K562 (cell line): ENCODE measurements around the gene OXLD1. TPM values are rescaled to one million over a fixed set of nuclear protein-coding genes. Genes with fewer than 3 reads are reported as not detected.

ENCODE experiments used
- CHD4 ChIP-seq: fragments of 200-600 bp; sonication (generic); IDR thresholded peaks from 3 replicates; pipeline ENCODE4 v1.6.1; 2012; ENCODE audit warnings: low read depth, mild to moderate bottlenecking, mixed read lengths, low read length, inconsistent platforms; ENCODE audit not compliant: insufficient read depth, insufficient replicate concordance, poor library complexity, severe bottlenecking
- MTA3 ChIP-seq: fragments of 450-650 bp; formaldehyde crosslinking; IDR thresholded peaks from 2 replicates; pipeline ENCODE4 v1.6.1; 2017; ENCODE audit warnings: mild to moderate bottlenecking, borderline replicate concordance
- POLR2A ChIP-seq: fragments of 450-650 bp; conservative IDR thresholded peaks from 2 replicates; pipeline ENCODE4 v1.6.1; 2016
- POLR2AphosphoS2 ChIP-seq: IDR thresholded peaks from 2 replicates; pipeline ENCODE4 v1.6.1; 2012; ENCODE audit warnings: low read length, improper control_type of control experiment
- SETDB1 ChIP-seq: IDR thresholded peaks from one replicate; pipeline ENCODE4 v1.6.1; 2012; ENCODE audit warnings: low read length, control low read depth, inconsistent platforms
- SIN3A ChIP-seq, 2 experiments: fragments of 150-350 bp in 1 of 2; IDR thresholded peaks; 2 replicates each; pipeline ENCODE4 v1.6.1; 2011 to 2016; ENCODE audit warnings: borderline replicate concordance in 2 of 2, low read depth in 2 of 2, low read length in 2 of 2, mild to moderate bottlenecking in 2 of 2, moderate library complexity in 2 of 2; ENCODE audit not compliant: control insufficient read depth in 1 of 2
- ZC3H8 ChIP-seq: fragments of 450-650 bp; IDR thresholded peaks from 2 replicates; pipeline ENCODE4 v1.6.1; 2017
- ZNF140 ChIP-seq: fragments of 250-450 bp; sonication (Bioruptor Pico); IDR thresholded peaks from 2 replicates; pipeline ENCODE4 v1.8.0; 2021; ENCODE audit warnings: moderate library complexity, mild to moderate bottlenecking, inconsistent platforms
- ZZZ3 ChIP-seq: fragments of 450-650 bp; IDR thresholded peaks from 2 replicates; pipeline ENCODE4 v1.6.1; 2016; ENCODE audit warnings: antibody characterized with exemption, mild to moderate bottlenecking, moderate library complexity
- polyA plus RNA-seq, 8 experiments: library from polyadenylated mRNA; depleted of rRNA in 4 of 8; stranded (reverse) in 5 of 8; unstranded in 3 of 8; fragments of >200 nt; fragmentation: Nextera tagmentation in 2 of 8; fragmentation: Illumina TruSeq in 1 of 8; extraction: Ambion mirVana in 2 of 8; extraction: Trizol in 1 of 8; gene quantifications; 2 replicates each; pipeline versions ENCODE4 v1.2.1 to v1.2.3, GENCODE V29; 2011 to 2014; ENCODE audit warnings: inconsistent platforms in 1 of 8, missing spikeins in 1 of 8
- total RNA-seq, 7 experiments: library from RNA; depleted of rRNA in 6 of 7; stranded (reverse); fragments of >200 nt in 6 of 7; fragmentation: Illumina TruSeq in 2 of 7; extraction: Trizol in 2 of 7; gene quantifications; 2 replicates each; pipeline versions ENCODE4 v1.2.1 to v1.2.3, GENCODE V29; 2011 to 2021; ENCODE audit warnings: low replicate concordance in 1 of 7
- TF ChIP-seq, protein P1 (sequence below): fragments of 200-800 bp; sonication (Bioruptor generic); IDR thresholded peaks from 2 replicates; pipeline ENCODE4 v1.6.1; 2017; ENCODE audit warnings: missing genetic modification characterization, missing compliant biosample characterization
- TF ChIP-seq, protein P2 (sequence below): sonication (generic); formaldehyde crosslinking; IDR thresholded peaks from 2 replicates; pipeline ENCODE4 v1.8.0; 2023; ENCODE audit warnings: mild to moderate bottlenecking, missing genetic modification reagents
- TF ChIP-seq, protein P3 (sequence below): fragments of 450-650 bp; IDR thresholded peaks from 2 replicates; pipeline ENCODE4 v1.6.1; 2016; ENCODE audit warnings: antibody characterized with exemption
- TF ChIP-seq, protein P4 (sequence below), 3 experiments: fragments of 200-800 bp in 1 of 3; sonication (Bioruptor generic) in 1 of 3; sonication (generic) in 1 of 3; formaldehyde crosslinking in 1 of 3; IDR thresholded peaks; 2 replicates each; pipeline versions ENCODE4 v1.6.1 to v1.8.0; 2016 to 2022; ENCODE audit warnings: mild to moderate bottlenecking in 2 of 3, missing compliant biosample characterization in 2 of 3, missing genetic modification characterization in 2 of 3, missing genetic modification reagents in 1 of 3

Gene OXLD1
- total and polyA plus RNA-seq, 9 of the 15 experiments (the other 6 are each of a cell fraction or from before 2014, with no cell fraction given): 4.4 to 115 (median 29.3) TPM

DNA sequence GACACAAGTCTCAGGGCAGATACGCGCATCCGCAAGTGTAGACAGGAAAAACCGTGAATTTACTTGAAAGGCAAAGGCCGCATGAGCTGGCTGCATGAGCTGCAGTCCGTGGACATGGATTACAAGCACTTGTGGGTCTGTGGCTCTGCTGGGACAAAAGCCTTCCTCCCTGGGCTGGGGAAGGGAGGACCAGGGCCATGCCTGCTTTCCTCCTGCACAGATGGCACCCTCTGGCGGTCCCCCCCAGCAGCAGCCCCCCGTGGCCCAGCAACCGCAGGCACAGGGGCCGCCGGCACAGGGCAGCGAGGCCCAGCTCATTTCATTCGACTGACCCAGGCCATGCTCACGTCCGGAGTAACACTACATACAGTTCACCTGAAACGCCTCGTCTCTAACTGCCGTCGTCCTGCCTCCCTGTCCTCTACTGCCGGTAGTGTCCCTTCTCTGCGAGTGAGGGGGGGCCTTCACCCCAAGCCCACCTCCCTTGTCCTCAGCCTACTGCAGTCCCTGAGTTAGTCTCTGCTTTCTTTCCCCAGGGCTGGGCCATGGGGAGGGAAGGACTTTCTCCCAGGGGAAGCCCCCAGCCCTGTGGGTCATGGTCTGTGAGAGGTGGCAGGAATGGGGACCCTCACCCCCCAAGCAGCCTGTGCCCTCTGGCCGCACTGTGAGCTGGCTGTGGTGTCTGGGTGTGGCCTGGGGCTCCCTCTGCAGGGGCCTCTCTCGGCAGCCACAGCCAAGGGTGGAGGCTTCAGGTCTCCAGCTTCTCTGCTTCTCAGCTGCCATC is 35.1 kb upstream of the OXLD1 start (continued):
- peak; percentile 70; the same call in 1 of the 2 replicates for TF ChIP-seq MTA3
- TF ChIP-seq, protein P1, sequence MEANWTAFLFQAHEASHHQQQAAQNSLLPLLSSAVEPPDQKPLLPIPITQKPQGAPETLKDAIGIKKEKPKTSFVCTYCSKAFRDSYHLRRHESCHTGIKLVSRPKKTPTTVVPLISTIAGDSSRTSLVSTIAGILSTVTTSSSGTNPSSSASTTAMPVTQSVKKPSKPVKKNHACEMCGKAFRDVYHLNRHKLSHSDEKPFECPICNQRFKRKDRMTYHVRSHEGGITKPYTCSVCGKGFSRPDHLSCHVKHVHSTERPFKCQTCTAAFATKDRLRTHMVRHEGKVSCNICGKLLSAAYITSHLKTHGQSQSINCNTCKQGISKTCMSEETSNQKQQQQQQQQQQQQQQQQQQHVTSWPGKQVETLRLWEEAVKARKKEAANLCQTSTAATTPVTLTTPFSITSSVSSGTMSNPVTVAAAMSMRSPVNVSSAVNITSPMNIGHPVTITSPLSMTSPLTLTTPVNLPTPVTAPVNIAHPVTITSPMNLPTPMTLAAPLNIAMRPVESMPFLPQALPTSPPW (CRISPR knock-in tag): peak; percentile 45; the same call in 1 of the 2 replicates
- TF ChIP-seq SETDB1: no peak
- TF ChIP-seq, protein P2, sequence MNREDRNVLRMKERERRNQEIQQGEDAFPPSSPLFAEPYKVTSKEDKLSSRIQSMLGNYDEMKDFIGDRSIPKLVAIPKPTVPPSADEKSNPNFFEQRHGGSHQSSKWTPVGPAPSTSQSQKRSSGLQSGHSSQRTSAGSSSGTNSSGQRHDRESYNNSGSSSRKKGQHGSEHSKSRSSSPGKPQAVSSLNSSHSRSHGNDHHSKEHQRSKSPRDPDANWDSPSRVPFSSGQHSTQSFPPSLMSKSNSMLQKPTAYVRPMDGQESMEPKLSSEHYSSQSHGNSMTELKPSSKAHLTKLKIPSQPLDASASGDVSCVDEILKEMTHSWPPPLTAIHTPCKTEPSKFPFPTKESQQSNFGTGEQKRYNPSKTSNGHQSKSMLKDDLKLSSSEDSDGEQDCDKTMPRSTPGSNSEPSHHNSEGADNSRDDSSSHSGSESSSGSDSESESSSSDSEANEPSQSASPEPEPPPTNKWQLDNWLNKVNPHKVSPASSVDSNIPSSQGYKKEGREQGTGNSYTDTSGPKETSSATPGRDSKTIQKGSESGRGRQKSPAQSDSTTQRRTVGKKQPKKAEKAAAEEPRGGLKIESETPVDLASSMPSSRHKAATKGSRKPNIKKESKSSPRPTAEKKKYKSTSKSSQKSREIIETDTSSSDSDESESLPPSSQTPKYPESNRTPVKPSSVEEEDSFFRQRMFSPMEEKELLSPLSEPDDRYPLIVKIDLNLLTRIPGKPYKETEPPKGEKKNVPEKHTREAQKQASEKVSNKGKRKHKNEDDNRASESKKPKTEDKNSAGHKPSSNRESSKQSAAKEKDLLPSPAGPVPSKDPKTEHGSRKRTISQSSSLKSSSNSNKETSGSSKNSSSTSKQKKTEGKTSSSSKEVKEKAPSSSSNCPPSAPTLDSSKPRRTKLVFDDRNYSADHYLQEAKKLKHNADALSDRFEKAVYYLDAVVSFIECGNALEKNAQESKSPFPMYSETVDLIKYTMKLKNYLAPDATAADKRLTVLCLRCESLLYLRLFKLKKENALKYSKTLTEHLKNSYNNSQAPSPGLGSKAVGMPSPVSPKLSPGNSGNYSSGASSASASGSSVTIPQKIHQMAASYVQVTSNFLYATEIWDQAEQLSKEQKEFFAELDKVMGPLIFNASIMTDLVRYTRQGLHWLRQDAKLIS (CRISPR knock-in tag): no peak
- TF ChIP-seq, protein P3, sequence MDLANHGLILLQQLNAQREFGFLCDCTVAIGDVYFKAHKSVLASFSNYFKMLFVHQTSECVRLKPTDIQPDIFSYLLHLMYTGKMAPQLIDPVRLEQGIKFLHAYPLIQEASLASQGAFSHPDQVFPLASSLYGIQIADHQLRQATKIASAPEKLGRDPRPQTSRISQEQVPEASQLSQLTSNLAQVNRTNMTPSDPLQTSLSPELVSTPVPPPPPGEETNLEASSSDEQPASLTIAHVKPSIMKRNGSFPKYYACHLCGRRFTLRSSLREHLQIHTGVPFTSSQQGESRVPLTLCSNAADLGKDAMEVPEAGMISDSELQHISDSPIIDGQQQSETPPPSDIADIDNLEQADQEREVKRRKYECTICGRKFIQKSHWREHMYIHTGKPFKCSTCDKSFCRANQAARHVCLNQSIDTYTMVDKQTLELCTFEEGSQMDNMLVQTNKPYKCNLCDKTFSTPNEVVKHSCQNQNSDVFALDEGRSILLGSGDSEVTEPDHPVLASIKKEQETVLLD: peak; percentile 31; the same call in 1 of the 2 replicates
- TF ChIP-seq POLR2AphosphoS2: peak; percentile 63; the same call in 1 of the 2 replicates
- no peak for TF ChIP-seq ZNF140 (CRISPR knock-in tag)
- TF ChIP-seq POLR2A: peak; percentile 67
- no peak for TF ChIP-seq ZZZ3
- TF ChIP-seq, protein P4, sequence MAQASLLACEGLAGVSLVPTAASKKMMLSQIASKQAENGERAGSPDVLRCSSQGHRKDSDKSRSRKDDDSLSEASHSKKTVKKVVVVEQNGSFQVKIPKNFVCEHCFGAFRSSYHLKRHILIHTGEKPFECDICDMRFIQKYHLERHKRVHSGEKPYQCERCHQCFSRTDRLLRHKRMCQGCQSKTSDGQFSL (CRISPR knock-in tag; IDR thresholded peaks at IDR 0.05): peak; percentile 53; the same call in 1 of the 2 replicates
- TF ChIP-seq, protein P4 (tag; IDR thresholded peaks at IDR 0.05): no peak; a peak in 1 of 4 replicates
- no peak for TF ChIP-seq ZC3H8
- no peak for TF ChIP-seq CHD4
- TF ChIP-seq SIN3A (IDR thresholded peaks at IDR 0.05; ENCODE audit: borderline replicate concordance in 2 of 2, control insufficient read depth in 1 of 2, low read depth in 2 of 2, low read length in 2 of 2): peak in 1 of 2 experiments; percentile 33; a peak in 1 of 4 replicates
